ENCODE measurements around the gene GLIS1. TPM values are rescaled to one million over a fixed set of nuclear protein-coding genes. Genes with fewer than 3 reads are reported as not detected.

GLIS1 gene
- total RNA-seq, 1 experiment from 2014 or later, result 0.28 TPM

DNA sequence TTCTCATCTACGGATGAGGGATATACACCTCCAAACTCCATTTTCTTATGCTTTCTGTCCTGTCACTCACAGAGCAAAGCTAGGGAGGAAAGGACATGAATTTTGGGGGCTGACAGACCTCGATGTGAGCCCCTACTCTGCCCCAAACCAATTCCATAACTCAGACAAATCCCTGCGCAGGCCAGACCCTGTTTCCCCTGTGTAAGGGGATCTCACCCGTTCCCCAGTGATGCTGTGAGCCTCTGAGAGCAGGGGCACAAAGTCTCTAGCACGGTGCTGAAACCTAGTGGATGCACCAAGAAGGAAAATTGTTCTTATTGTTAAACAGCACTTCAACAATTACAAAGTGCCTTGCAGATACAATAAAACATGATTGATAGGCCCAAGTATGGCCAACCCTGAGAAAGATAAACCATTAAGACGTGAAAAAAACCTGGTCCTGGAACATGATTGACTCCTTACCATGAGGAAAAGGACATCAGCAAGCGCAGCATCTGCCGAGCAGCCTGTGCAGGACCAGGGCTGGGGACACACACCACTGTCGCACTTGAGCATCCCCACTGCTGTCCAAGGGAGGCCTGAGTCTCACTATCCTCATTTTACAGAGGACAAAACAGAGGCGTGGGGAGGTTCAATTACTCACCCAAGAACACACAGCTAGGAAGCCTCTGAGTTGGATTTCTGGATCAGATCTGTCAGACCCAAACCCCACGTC, 137.8 kb downstream of the GLIS1 start:
- no peaks in the 10 kb centered on the region for H4K20me1 ChIP-seq (ENCODE audit: control insufficient read depth, insufficient read depth, insufficient read length)
- H3K36me3 Mint-ChIP-seq (ENCODE audit: insufficient read depth in 1 of 3, low read depth in 3 of 3), result no peaks in the 10 kb centered on the region

More for the DNA sequence above, 137.8 kb downstream of the GLIS1 start:
- H4K91ac ChIP-seq (ENCODE audit: insufficient read length, low read depth, low read length), result no peak overlapping the region
- no peak overlapping the region for H3K18ac ChIP-seq (ENCODE audit: insufficient read length, low read depth, low read length)
- no CpG with 5 or more reads among the region's 11 CpGs for WGBS (ENCODE audit: extremely low coverage, insufficient read length, low lambda C conversion rate)
- H3K9ac ChIP-seq (ENCODE audit: extremely low read depth, insufficient read length, low read length), result no peak overlapping the region
- H3K79me2 ChIP-seq (ENCODE audit: insufficient read depth, low read length), result no peaks in the 10 kb centered on the region
- H3K14ac ChIP-seq (ENCODE audit: insufficient read depth, low read length), result no peak overlapping the region
- DNase-seq, result no peak
- no peak overlapping the region for H2BK15ac ChIP-seq (ENCODE audit: low read depth, low read length)
- Mint-ChIP-seq H3K4me3 (no peak overlapping the region), H3K27me3 (ENCODE audit: low read depth) (peaks cover 23% of the 10 kb centered on the region), H3K4me1 (peaks cover under 1 to 2% of the 10 kb centered on the region in 2 experiments; a peak in 3 of 4 replicates), H3K27ac (no peak overlapping the region), H3K9me3 (no peaks in the 10 kb centered on the region)
- no peak overlapping the region for H2AFZ ChIP-seq (ENCODE audit: low read length)
- H4K8ac ChIP-seq (replicated peaks; ENCODE audit: insufficient read length, low read depth, low read length), result no peak overlapping the region
- H3K23me2 ChIP-seq (ENCODE audit: insufficient read length, low read depth, low read length, poor library complexity, severe bottlenecking), result no peaks in the 10 kb centered on the region
- no peak overlapping the region for H2BK120ac ChIP-seq (ENCODE audit: low read depth, low read length, poor library complexity, severe bottlenecking)
- H3K56ac ChIP-seq (ENCODE audit: insufficient read length, low read depth, low read length), result no peak overlapping the region
- H2BK20ac ChIP-seq (ENCODE audit: low read depth, low read length, poor library complexity, severe bottlenecking), result no peak overlapping the region
- no peak overlapping the region for H3K27ac ChIP-seq (ENCODE audit: insufficient read length, low read depth, low read length)
- no peak overlapping the region for H2AK5ac ChIP-seq (ENCODE audit: insufficient read length, low read length)
- H3K27me3 ChIP-seq (ENCODE audit: insufficient read depth, low read length), result no peaks in the 10 kb centered on the region; the same call in 1 of the 2 replicates
- no peak overlapping the region for H2BK12ac ChIP-seq (ENCODE audit: insufficient read length, low read depth, low read length)
- no peak overlapping the region for H2BK5ac ChIP-seq (ENCODE audit: insufficient read length, low read length)
- TF ChIP-seq, protein P1, sequence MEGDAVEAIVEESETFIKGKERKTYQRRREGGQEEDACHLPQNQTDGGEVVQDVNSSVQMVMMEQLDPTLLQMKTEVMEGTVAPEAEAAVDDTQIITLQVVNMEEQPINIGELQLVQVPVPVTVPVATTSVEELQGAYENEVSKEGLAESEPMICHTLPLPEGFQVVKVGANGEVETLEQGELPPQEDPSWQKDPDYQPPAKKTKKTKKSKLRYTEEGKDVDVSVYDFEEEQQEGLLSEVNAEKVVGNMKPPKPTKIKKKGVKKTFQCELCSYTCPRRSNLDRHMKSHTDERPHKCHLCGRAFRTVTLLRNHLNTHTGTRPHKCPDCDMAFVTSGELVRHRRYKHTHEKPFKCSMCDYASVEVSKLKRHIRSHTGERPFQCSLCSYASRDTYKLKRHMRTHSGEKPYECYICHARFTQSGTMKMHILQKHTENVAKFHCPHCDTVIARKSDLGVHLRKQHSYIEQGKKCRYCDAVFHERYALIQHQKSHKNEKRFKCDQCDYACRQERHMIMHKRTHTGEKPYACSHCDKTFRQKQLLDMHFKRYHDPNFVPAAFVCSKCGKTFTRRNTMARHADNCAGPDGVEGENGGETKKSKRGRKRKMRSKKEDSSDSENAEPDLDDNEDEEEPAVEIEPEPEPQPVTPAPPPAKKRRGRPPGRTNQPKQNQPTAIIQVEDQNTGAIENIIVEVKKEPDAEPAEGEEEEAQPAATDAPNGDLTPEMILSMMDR (conservative IDR thresholded peaks at IDR 0.05), result no peak
- H3K23ac ChIP-seq (ENCODE audit: insufficient read length, low read depth, low read length), result no peak overlapping the region
- H4K5ac ChIP-seq (ENCODE audit: insufficient read length, low read depth, low read length), result no peak overlapping the region
- no peaks in the 10 kb centered on the region for H3K4me1 ChIP-seq (ENCODE audit: insufficient read depth, low read length)
- H3K4me2 ChIP-seq (ENCODE audit: insufficient read depth, insufficient read length, low read length), result no peak overlapping the region
- H3T11ph ChIP-seq (ENCODE audit: low read length), result no peak overlapping the region
- no peaks in the 10 kb centered on the region for H3K79me1 ChIP-seq (ENCODE audit: insufficient read depth, low read depth, low read length, poor library complexity, severe bottlenecking)
- no peaks in the 10 kb centered on the region for H3K9me3 ChIP-seq (ENCODE audit: control insufficient read depth, low read depth, low read length)
- H3K4ac ChIP-seq (ENCODE audit: low read depth, low read length), result no peak overlapping the region
